GM19238 (cell line): ENCODE results near the gene MYO18B.

Experiments used
- DNase-seq: peaks from one replicate; pipeline ENCODE4 v3.0.0; 2011; ENCODE audit warnings: low spot score; ENCODE audit not compliant: insufficient read length

Gene MYO18B

DNA sequence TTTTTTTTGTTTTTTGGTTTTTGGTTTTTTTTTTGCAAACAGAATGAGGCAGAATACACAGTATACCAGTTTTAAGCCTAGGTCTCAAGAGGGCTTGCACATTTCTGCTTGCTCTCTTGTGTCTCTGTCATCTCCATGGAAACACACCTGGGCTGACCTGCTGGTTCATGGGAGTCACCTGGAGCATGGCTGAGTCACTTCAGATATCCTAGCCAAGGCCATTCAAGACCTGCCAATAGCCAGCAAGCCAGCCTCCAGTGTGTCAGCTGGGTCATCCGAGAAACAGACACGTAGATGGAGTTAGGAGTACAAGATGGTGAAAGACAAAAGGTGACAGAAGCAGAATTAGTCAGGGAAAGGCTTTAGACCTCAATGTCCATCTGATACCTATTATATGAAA is 303.1 kb downstream of the MYO18B start:
- no peak for DNase-seq

DNA sequence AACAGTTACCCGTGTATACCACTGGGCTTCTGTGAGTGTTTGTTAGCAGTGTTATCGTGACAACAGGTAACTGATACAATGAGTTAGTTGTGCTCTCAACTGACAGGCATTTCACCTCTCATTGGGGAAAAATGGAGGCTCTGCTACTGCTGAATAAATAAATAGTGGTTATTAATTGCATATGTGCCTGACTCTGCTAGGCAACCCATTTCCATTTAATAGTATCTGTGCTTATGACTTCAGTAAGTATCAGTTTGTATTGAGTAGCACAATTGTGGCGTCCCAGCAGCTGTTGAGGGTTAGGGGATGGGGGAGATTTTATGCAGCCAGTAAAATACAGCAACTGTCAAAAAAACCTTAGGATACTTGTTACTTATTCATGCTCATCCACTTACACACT is 303.9 kb downstream of the MYO18B start:
- no peak for DNase-seq

GRCh38 chr22:26047516-26047915 is 305.5 kb downstream of the MYO18B start:
- DNase-seq = no peak

DNA sequence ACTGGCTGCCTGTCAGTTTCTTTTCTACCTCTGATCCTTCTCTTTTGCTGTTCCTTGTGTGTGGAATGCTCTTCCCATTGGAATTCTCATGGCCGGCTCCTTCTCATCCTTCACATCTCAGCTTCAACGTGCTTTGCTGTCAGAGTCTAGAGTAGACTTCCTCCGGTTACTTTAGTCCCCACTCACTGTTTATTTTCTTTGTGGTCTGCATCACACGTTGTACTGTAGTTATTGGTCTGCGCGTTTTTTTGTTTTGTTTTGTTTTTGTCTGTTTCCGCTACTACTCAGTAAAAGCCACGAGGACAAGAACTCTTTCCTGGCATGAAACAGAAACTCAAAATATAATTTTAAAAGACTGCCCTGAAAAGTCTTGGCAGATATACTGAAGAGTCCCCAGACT is 305.9 kb downstream of the MYO18B start:
- DNase-seq = no peak

DNA sequence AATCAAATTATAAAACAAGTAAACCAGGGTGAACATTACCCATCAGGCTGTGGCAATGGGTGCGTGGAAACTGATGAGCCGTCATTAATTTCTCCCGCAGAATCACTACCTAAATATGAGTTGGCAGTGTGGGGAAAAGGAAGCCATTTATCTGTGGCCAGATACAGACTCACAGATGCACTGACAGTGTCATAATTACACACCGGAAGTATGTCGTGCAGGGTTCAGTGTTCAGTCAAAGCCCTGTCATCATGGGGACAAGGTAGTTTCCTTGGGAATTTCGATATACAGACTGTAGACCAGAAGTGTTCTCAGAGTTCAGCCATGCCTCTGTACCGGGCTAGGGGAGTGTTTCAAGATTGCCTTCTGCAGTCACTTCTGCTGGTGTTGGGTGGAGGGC is 308.1 kb downstream of the MYO18B start:
- no peak for DNase-seq

- DNase-seq = no peak
Measured at GRCh38 chr22:26053737-26054316, 311.8 kb downstream of the MYO18B start.

DNA sequence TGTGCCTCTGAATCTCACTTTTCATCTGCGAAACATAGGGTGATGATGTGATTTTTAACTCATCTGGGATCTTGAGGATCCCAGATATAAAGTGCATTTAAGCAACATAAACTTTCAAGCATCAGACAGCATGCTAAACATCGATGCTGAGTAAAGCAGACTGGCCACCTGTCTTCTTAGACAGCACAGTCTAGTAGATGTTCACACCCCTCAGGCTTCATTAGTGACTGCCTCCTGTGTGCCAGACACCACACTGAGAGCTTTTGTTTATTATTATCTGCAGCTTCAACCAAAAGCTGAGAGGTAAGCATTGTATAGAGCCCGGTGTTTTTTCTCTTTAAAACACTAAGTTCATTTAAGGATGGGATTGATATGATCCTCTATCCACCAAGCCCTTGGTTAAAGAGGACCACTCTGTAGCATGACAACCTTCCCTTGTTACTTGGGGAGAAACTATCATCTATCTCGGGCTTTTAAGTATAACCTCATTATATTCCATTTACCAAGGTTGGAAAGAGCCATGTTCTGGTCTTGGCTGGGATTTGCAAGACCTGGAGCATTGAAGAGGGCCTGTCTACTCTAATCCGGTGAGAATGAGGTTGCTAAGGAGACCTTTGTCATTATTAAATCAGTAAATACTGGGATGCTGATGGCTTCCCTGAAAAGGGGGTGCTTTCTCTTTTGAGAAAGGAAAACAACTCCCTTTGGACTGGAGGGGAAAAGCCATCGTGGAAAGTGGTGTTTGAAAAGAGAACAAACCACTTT is 313.0 kb downstream of the MYO18B start:
- DNase-seq = no peak

DNA sequence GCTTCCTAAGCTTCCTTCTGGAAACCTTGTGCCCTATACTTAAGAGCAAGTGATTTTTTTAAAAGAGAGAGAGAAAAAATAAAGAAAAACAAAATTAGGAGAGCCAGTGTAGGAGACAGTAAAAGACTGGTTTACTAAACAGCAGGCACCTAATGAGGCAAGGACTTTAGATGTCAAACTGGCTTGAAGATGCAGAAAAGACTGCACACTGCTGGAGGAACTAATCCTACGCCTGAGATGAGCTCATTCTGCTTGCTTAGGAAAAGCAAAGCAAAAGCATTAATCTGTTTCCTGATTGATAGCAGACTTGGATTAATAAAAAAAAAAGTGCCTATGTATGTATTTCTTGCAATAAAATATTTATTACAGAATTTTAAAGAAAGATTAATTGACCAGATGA is 313.7 kb downstream of the MYO18B start:
- DNase-seq = no peak

- no peak for DNase-seq
Measured at GRCh38 chr22:26056455-26057200, 314.6 kb downstream of the MYO18B start.

DNA sequence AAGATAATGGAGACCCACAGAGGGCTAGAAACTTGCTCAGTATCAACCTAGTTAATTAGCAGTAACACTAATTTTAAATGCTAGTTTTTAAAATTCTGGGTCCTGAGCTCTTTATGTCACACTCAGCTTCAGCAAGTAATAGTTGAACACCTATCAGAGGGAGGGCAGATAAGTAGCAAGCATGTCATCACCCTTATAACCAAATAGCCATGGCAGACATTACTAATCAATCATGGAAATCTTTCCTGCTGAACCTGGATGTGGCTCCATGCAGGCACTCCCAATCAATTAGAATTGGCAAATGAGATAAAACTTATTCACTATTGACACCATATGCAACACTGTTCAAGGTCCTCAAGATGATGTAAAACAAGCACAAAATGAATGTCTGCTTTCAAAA is 315.7 kb downstream of the MYO18B start:
- no peak for DNase-seq

GRCh38 chr22:26064048-26064447 is 322.1 kb downstream of the MYO18B start:
- no peak for DNase-seq

DNA sequence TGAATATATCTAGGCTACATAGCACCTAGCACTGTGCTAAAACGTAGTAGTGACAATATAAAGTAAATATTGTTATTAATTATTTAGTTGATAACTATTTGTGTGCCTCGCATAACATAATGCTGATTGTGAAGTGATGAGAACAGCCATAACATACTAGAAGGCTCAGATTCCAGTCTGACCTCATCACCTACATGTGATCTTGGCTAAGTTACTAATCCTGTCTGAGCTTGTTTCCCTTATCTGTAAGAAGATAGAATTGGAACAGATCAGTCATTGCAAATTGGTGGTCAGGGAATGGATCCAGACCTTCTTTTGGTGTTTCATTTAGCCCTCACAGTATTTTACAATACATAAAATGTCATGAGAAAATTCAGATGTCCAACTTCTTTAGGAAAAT is 323.9 kb downstream of the MYO18B start:
- no peak for DNase-seq

- DNase-seq = no peak
Measured at GRCh38 chr22:26066534-26066933, 324.5 kb downstream of the MYO18B start.

DNA sequence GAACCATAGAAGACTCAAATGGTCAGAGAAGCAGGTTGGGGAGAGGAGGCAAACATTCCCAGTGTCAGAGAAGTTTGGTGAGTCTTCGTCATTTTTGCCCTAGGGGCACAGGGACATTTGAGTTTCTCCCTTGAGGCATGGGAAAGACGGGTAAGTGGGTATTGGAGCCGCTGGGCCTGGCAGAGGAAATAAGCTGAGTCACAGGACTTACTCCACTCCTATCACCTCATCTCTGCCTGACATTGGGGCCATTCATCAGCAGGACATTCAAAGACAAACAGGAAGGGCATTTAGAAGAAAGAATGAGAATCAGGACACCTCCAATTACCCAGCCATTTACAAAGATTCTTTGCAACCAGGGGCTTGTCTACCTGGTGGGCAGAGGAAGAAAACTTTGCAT is 326.6 kb downstream of the MYO18B start:
- no peak for DNase-seq

DNA sequence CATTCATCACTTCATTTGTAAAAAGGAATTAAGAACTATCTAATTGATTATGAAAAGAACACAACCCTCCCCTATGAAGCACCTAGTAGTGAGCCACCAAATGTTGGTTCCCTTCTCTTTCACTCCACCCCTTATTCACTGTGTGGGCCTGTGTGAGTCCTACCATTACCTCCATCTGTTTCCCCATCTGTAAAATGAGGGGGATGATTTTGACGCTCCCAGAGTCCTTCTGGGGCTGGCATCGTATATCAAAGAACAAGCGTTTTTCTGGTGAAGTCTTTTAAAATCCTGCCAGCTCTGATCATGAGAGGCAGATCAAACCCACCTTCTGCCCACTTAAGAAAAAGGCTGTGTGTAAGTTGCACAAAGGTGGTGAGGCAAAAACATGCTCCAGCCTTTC is 330.6 kb downstream of the MYO18B start:
- no peak for DNase-seq

- DNase-seq = no peak
Measured at GRCh38 chr22:26075251-26075650, 333.3 kb downstream of the MYO18B start.

DNA sequence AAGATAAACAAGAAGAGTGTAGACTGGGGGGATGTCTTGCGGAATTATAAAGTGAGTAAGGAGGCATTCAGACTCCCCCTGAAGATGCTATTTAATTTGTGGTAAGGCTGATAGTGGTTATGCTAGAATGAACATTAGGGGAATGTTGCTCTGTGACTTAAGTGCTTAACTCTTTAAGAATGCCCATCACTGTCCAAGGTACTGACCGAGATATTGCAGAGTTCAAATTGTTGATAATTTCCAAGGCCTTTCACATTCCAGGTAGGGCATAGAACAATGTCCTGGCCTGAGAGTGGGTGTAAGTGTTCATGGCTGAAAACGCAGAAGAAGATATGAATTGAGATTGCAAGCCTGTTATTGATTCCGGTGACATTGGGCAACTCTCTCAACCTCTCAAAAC is 337.0 kb downstream of the MYO18B start:
- no peak for DNase-seq
